Vagina (tissue), 2 donors: ENCODE data around the gene PIK3R5. TPM values are rescaled to one million over a fixed set of nuclear protein-coding genes. Genes with fewer than 3 reads are reported as not detected.

Source experiments
- DNase-seq, 2 donors: peaks; one replicate each; pipeline ENCODE4 v3.0.0-alpha.2; 2017; ENCODE audit errors: extremely low spot score in 2 of 2
- H3K27ac ChIP-seq: fragments of 200-600 bp; sonication (generic); one replicate; pipeline ENCODE4 v1.5.1; 2019
- H3K27me3 ChIP-seq: fragments of 200-600 bp; sonication (generic); one replicate; pipeline ENCODE4 v1.5.1; 2019
- H3K36me3 ChIP-seq, 2 donors: fragments of 200-600 bp; sonication (generic); one replicate each; pipeline ENCODE4 v1.5.1; 2017 to 2019
- H3K4me1 ChIP-seq: fragments of 200-600 bp; sonication (generic); one replicate; pipeline ENCODE4 v1.5.1; 2019
- H3K4me3 ChIP-seq, 2 donors: fragments of 200-600 bp; sonication (generic); 1 replicate in 1 of 2; 2 replicates in 1 of 2; pipeline ENCODE4 v1.5.1; 2016 to 2019
- H3K9me3 ChIP-seq: fragments of 200-600 bp; sonication (generic); one replicate; pipeline ENCODE4 v1.5.1; 2019
- CTCF ChIP-seq, 3 experiments: fragments of 450-650 bp in 2 of 3; fragments of 200-600 bp in 1 of 3; sonication (generic) in 1 of 3; IDR thresholded peaks; one replicate each; pipeline ENCODE4 v1.5.1; 2017 to 2019; ENCODE audit warnings: antibody characterized with exemption in 3 of 3, mild to moderate bottlenecking in 2 of 3, moderate library complexity in 2 of 3
- POLR2A ChIP-seq, 2 donors: fragments of 450-650 bp; IDR thresholded peaks; one replicate each; pipeline ENCODE4 v1.6.1; 2017; ENCODE audit warnings: antibody characterized with exemption in 2 of 2, mild to moderate bottlenecking in 2 of 2, moderate library complexity in 2 of 2
- POLR2AphosphoS5 ChIP-seq, 2 donors: sonication (generic); formaldehyde crosslinking; IDR thresholded peaks; one replicate each; pipeline ENCODE4 v1.9.0; 2017; ENCODE audit warnings: antibody characterized with exemption in 2 of 2, mild to moderate bottlenecking in 2 of 2, low read depth in 1 of 2; ENCODE audit not compliant: insufficient read depth in 1 of 2
- intact Hi-C: fragments of 100-400 bp; cut with DNase I; formaldehyde crosslinking; loops from one replicate; pipeline ENCODE4 v1.15.1; 2023
- total RNA-seq: library from RNA; depleted of rRNA; stranded (reverse); fragments of >200 nt; gene quantifications from one replicate; pipeline ENCODE4 v1.2.3, GENCODE V29; 2016

The PIK3R5 gene
- total RNA-seq, 1 donor from 2014 or later: 10.6 TPM

- no peak overlapping the region for H3K27ac ChIP-seq
- DNase-seq: no peak
These were observed 40.8 kb upstream of the PIK3R5 start for GRCh38 chr17:9006175-9006767.

DNA sequence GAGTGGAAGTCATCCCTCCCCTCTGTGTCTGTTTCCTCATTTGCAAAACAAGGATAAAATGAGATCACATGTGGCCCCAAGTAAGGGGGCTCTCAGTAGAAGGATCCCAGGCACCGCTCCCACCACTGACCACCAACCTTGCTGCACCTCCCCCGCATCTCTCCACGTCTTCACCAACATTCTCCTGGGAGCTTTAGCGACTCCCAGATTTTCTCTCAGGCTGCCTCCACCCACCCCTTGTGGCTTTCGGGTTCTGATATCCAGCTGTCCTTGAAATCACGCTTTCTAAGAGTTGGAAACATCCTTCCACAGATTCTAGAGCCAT, 39.4 kb upstream of the PIK3R5 start:
- intact Hi-C loops: no loop called here
- TF ChIP-seq POLR2A (IDR thresholded peaks at IDR 0.05): no peak
- no peak for TF ChIP-seq POLR2AphosphoS5 (IDR thresholded peaks at IDR 0.05; ENCODE audit: insufficient read depth in 1 of 2, low read depth in 1 of 2)
- no peak for TF ChIP-seq CTCF (IDR thresholded peaks at IDR 0.05)
- Histone ChIP-seq H3K4me1 (peaks cover 20% of the 10 kb centered on the region), H3K27ac (no peak overlapping the region), H3K9me3 (no peaks in the 10 kb centered on the region), H3K4me3 (no peak overlapping the region), H3K27me3 (no peaks in the 10 kb centered on the region), H3K36me3 (no peaks in the 10 kb centered on the region)
- DNase-seq: no peak

More at GRCh38 chr17:9006175-9006767, 40.8 kb upstream of the PIK3R5 start:
- Histone ChIP-seq H3K27me3 (no peaks in the 10 kb centered on the region), H3K9me3 (no peaks in the 10 kb centered on the region), H3K36me3 (no peaks in the 10 kb centered on the region), H3K4me3 (no peak overlapping the region), H3K4me1 (peaks cover 20% of the 10 kb centered on the region)
- no peak for TF ChIP-seq POLR2A (IDR thresholded peaks at IDR 0.05)
- TF ChIP-seq CTCF (IDR thresholded peaks at IDR 0.05): no peak
- intact Hi-C loops: no loop called here

DNA sequence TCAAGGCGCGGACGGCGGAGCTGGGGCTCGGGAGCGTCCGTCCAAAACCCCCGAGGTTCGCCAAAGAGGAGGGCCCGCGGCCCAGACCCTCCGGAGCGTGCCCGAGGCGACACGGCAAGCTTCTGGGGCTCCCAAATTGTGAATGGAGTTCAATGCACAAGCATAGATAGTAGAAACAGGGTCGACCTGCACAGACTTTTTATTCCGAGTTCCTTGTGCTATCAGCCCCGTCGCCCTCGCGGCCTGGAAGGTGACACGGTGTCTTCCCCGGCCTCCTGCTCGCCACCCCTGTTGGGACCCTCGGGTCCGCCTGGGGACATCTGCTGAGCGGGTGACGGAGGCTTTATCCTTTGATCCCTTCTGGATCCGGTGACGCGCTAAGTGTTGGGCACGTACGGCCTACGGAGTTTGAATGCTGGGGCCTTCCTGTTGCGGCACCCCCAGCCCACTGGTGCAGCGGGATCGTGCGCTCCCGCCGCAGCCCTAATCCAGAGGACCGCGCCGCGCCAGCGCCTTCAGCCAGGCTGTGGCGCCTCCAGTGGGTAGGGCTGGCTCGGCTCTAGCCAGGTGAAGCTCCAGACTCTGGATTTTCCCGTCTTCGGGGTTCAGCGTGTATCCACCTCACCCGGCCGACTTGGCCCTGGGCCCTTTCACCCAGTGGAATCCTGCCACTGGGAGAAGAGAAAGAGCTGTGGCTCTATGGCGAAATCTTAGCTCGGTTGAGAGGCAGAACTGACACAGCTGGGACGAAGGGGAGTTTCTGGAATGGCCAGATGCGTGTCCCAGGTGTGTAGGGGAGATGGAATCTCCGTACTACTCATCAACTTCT, 38.8 kb upstream of the PIK3R5 start:
- no peaks in the 10 kb centered on the region for H3K27me3 ChIP-seq
- TF ChIP-seq POLR2AphosphoS5 (IDR thresholded peaks at IDR 0.05; ENCODE audit: insufficient read depth in 1 of 2, low read depth in 1 of 2): no peak
- TF ChIP-seq POLR2A (IDR thresholded peaks at IDR 0.05): no peak
- no peak for TF ChIP-seq CTCF (IDR thresholded peaks at IDR 0.05)
- H3K36me3 ChIP-seq: no peaks in the 10 kb centered on the region
- H3K4me3 ChIP-seq: peak overlapping the region; percentile 42 to 49
- no peak for DNase-seq
- no peak overlapping the region for H3K27ac ChIP-seq
- intact Hi-C loops: no loop called here
- no peaks in the 10 kb centered on the region for H3K9me3 ChIP-seq
- peaks cover 20% of the 10 kb centered on the region for H3K4me1 ChIP-seq

DNA sequence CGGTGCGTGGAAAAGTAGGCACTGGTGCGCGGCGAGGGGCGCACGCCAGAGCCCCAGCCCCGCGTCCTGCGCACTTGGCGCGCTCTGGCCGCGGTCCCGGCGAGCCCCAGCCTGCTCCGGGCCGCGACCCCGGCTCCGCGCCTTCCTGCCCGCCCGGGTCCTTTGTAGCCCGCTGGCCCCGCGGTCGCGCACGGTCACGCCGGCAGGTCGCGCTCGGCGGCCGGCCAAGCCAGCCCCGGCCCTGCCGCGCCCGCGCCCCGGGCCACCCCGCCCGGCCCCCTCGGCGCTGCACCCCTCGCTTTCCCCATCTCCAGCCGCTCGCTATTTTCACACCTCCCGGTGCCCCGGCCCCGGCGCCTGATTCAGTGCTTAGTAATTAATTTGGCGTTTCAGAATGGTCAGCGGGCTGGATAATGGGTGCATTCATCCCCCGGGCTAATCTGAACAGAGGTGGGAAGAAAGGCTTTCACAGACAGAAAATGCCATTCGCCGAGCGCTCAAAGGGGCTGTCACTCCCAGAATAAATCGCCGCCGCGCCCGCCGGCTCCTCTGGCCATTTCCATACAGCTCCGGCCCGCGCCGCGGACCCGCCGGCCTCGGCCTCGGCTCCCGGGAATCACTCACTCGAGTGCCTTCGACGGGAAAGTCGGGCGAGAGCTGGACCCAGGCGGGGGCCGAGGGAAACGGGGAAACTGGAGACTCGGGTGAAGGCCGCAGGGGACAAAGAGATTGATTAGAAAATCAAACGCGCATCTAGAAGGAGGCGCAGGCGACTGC, 38.0 kb upstream of the PIK3R5 start:
- intact Hi-C loops: no loop called here
- Histone ChIP-seq H3K4me1 (peaks cover 20% of the 10 kb centered on the region), H3K27me3 (no peaks in the 10 kb centered on the region), H3K27ac (no peak overlapping the region), H3K4me3 (peak overlapping the region; percentile 42 to 49), H3K36me3 (no peaks in the 10 kb centered on the region), H3K9me3 (no peaks in the 10 kb centered on the region)
- TF ChIP-seq CTCF (IDR thresholded peaks at IDR 0.05) (no peak), POLR2A (IDR thresholded peaks at IDR 0.05) (no peak), POLR2AphosphoS5 (IDR thresholded peaks at IDR 0.05; ENCODE audit: insufficient read depth in 1 of 2, low read depth in 1 of 2) (no peak)
- no peak for DNase-seq
